IMR-90 (cell line): ENCODE measurements around the gene APOL3.

Source experiments
- CEBPB ChIP-seq: IDR thresholded peaks from 2 replicates; pipeline ENCODE4 v1.6.1; 2012; ENCODE audit warnings: low read depth, low read length, improper control_type of control experiment
- CHD1 ChIP-seq: IDR thresholded peaks from 2 replicates; pipeline ENCODE4 v1.6.1; 2012; ENCODE audit warnings: low read depth, low read length, improper control_type of control experiment
- MAFK ChIP-seq: IDR thresholded peaks from 2 replicates; pipeline ENCODE4 v1.6.1; 2012; ENCODE audit warnings: low read depth, low read length, improper control_type of control experiment
- POLR2A ChIP-seq: IDR thresholded peaks from 2 replicates; pipeline ENCODE4 v1.6.1; 2012; ENCODE audit warnings: mild to moderate bottlenecking, low read depth, low read length
- RAD21 ChIP-seq: IDR thresholded peaks from 2 replicates; pipeline ENCODE4 v1.6.1; 2012; ENCODE audit warnings: low read length, improper control_type of control experiment
- RCOR1 ChIP-seq: IDR thresholded peaks from 2 replicates; pipeline ENCODE4 v1.6.1; 2012; ENCODE audit warnings: mild to moderate bottlenecking, low read length, improper control_type of control experiment; ENCODE audit not compliant: insufficient replicate concordance
- RFX5 ChIP-seq: IDR thresholded peaks from 2 replicates; pipeline ENCODE4 v1.8.0; 2012; ENCODE audit warnings: low read depth, mild to moderate bottlenecking, low read length, moderate library complexity
- SMC3 ChIP-seq: fragments of 150-350 bp; IDR thresholded peaks from 2 replicates; pipeline ENCODE4 v1.6.1; 2016; ENCODE audit warnings: low read depth, mild to moderate bottlenecking, antibody characterized with exemption, low read length, moderate library complexity
- TF ChIP-seq, protein P1 (sequence below): fragments of 150-350 bp; IDR thresholded peaks from 2 replicates; pipeline ENCODE4 v1.6.1; 2016; ENCODE audit warnings: low read depth, mild to moderate bottlenecking, low read length, moderate library complexity, borderline replicate concordance
- TF ChIP-seq, protein P2 (sequence below): conservative IDR thresholded peaks from 2 replicates; pipeline ENCODE4 v1.5.1; 2012; ENCODE audit warnings: mild to moderate bottlenecking, low read depth, low read length, improper control_type of control experiment

DNA sequence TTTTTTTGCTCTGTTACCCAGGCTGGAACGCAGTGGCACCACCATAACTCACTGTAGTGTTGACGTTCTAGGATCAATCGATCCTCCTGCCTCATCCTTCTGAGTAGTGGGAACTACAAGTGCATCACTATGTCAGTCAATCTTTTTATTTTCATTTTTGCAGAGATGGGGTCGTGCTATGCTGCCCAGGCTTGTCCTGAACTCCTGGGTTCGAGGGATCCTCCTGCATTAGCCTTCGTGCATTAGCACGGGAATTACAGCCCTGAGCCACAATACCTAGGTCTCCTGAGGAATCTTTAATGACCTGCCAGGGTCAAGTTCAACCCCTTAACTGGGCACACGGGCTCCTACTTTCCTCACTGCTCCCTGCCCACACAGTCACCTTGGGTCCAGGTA lies 4.4 kb downstream of the APOL3 start:
- TF ChIP-seq CHD1 (no peak), MAFK (no peak), SMC3 (no peak), POLR2A (no peak), RAD21 (no peak), RCOR1 (no peak), CEBPB (no peak), RFX5 (no peak)
- TF ChIP-seq, protein P1, sequence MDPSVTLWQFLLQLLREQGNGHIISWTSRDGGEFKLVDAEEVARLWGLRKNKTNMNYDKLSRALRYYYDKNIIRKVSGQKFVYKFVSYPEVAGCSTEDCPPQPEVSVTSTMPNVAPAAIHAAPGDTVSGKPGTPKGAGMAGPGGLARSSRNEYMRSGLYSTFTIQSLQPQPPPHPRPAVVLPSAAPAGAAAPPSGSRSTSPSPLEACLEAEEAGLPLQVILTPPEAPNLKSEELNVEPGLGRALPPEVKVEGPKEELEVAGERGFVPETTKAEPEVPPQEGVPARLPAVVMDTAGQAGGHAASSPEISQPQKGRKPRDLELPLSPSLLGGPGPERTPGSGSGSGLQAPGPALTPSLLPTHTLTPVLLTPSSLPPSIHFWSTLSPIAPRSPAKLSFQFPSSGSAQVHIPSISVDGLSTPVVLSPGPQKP: no peak
- TF ChIP-seq, protein P2, sequence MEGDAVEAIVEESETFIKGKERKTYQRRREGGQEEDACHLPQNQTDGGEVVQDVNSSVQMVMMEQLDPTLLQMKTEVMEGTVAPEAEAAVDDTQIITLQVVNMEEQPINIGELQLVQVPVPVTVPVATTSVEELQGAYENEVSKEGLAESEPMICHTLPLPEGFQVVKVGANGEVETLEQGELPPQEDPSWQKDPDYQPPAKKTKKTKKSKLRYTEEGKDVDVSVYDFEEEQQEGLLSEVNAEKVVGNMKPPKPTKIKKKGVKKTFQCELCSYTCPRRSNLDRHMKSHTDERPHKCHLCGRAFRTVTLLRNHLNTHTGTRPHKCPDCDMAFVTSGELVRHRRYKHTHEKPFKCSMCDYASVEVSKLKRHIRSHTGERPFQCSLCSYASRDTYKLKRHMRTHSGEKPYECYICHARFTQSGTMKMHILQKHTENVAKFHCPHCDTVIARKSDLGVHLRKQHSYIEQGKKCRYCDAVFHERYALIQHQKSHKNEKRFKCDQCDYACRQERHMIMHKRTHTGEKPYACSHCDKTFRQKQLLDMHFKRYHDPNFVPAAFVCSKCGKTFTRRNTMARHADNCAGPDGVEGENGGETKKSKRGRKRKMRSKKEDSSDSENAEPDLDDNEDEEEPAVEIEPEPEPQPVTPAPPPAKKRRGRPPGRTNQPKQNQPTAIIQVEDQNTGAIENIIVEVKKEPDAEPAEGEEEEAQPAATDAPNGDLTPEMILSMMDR: no peak
